ENCODE data around the gene KCNMA1. TPM values are rescaled to one million over a fixed set of nuclear protein-coding genes. Genes with fewer than 3 reads are reported as not detected.
A peak's percentile ranks its signal among the peaks of the same experiment; 100 is the strongest.
"Not testable (repeated sequence)": the region's sequence is repeated elsewhere in the genome, so short reads cannot be mapped to it uniquely, and the experiment has no call there.

The KCNMA1 gene
- polyA plus RNA-seq, 6 donors from 2014 or later: not detected

DNA sequence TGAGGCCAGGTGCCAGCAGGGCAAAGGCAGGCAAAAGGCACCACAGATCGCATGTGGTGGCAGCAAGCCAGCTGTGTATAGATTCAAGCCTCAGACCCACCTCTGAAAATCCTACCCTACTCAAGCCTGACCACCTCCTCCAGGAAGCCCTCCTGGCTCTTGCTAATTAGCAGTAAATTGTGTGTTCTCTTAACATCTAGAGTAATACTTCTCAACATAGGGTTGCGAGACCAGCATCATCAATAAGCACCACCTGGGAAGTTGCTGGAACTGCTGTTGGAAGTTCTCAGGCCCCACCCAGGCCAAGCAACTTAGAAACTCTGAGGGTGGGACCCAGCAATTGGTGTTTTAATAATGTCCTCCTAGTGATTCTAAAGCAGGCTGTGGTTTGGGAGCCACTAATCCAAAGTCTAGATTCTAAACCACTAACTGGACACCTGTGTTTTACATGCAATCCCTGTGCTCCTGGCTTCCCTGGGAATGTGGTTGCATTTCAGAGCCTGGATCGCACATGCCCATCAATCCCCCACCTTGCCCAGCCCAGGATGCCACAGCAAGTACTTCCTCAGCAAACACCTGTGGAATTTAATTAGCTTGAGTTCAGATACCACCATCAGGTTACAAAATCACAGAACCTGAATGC is 46.2 kb downstream of the KCNMA1 start:
- no peak for DNase-seq
- Mint-ChIP-seq H3K4me1 (peaks cover 4 to 8% (median 4%) of the 10 kb centered on the region in 3 donors), H3K27ac (no peak overlapping the region), H3K4me3 (no peak overlapping the region), H3K27me3 (peaks cover 0 to 4% (median 0%) of the 10 kb centered on the region in 3 donors), H3K36me3 (no peaks in the 10 kb centered on the region), H3K9me3 (peaks cover 0 to 3% (median 0%) of the 10 kb centered on the region in 7 donors)
- ATAC-seq (ENCODE audit: low read depth in 2 of 2): no peak

DNA sequence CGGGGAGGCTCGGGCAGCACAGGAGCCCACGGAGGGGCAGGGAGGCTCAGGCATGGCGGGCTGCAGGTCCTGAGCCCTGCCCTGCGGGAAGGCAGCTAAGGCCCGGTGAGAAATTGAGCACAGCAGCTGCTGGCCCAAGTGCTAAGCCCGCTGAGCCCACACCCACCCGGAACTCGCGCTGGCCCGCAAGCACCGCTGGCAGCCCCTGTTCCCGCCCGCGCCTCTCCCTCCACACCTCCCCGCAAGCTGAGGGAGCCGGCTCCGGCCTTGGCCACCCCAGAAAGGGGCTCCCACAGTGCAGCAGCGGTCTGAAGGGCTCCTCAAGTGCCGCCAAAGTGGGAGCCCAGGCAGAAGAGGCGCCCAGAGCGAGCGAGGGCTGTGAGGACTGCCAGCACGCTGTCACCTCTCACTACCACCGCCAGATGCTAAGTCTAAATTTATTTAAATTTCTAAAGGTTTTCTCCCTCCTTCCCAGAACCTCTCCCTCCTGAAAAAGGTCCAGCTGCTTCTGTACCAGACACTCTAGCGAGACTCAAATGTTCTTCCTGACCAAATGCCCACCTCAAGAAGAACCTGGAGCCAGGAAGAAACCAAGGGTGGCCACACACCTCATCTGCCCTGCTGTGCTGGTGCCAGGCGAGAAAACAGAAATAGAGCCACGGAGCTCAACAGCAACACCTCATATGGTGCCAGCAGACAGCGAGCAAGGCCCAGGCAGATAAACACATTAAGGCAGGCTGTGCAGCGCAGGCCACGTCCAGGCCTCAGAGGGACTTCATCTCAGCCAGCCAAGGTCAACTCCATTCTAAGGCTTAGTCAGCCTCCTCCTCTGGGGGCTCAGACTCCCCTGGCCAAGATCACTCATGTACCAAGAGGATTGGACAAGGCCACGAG is 47.0 kb downstream of the KCNMA1 start:
- Mint-ChIP-seq H3K27me3 (peaks cover 0 to 4% (median 0%) of the 10 kb centered on the region in 3 donors), H3K9me3 (peaks cover 0 to 3% (median 0%) of the 10 kb centered on the region in 7 donors), H3K36me3 (no peaks in the 10 kb centered on the region), H3K4me3 (no peak overlapping the region), H3K4me1 (peaks cover 4 to 8% (median 4%) of the 10 kb centered on the region in 3 donors), H3K27ac (peak overlapping the region in 1 of 6 donors; percentile 61)
- no peak for DNase-seq
- no peak for ATAC-seq (ENCODE audit: low read depth in 2 of 2)

DNA sequence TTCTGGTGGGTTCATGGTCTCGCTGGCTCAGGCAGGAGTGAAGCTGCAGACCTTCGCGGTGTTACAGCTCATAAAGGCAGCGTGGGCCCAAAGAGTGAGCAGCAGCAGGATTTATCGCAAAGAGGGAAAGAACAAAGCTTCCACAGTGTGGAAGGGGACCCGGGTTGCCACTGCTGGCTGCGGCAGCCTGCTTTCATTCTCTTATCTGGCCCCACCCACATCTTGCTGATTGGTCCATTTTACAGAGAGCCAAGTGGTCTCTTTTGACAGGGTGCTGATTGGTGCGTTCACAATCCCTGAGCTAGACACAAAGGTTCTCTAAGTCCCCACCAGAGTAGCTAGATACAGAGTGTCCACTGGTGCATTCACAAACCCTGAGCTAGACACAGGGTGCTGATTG is 47.9 kb downstream of the KCNMA1 start:
- ATAC-seq (ENCODE audit: low read depth in 2 of 2): not testable (repeated sequence)

DNA sequence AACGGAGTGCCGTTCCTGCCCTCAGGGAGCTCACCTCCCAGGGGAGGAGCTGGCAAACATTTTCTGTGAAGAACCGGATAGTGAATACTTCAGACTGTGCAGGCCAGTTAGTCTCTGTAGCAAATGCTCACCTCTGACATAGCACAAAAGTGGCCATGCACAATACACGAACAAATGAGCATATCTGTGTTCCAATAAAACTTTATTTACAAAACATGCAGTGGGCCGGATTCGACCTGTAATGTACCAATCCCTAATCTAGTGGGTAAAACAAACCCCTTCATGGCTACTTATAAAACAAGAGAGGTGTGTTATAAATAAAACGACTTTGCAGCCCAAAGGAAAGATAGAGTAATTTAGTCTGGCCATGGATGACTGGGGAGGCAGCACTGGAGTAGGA is 48.7 kb downstream of the KCNMA1 start:
- ATAC-seq (ENCODE audit: low read depth in 2 of 2) (no peak), DNase-seq (no peak)
- peaks cover 0 to 3% (median 0%) of the 10 kb centered on the region in 7 donors for H3K9me3 Mint-ChIP-seq
- H3K36me3 Mint-ChIP-seq: no peaks in the 10 kb centered on the region
- H3K27ac Mint-ChIP-seq: no peak overlapping the region
- H3K27me3 Mint-ChIP-seq: peaks cover 0 to 4% (median 0%) of the 10 kb centered on the region in 3 donors
- peaks cover 0 to under 1% (median 0%) of the 10 kb centered on the region in 3 donors for H3K4me1 Mint-ChIP-seq
- H3K4me3 Mint-ChIP-seq: no peak overlapping the region

More for the DNA sequence above, 47.9 kb downstream of the KCNMA1 start:
- H3K36me3 Mint-ChIP-seq, H3K9me3 Mint-ChIP-seq, H3K4me1 Mint-ChIP-seq, H3K27me3 Mint-ChIP-seq, DNase-seq, H3K4me3 Mint-ChIP-seq: not testable (repeated sequence)
- H3K27ac Mint-ChIP-seq: peak overlapping the region in 2 of 6 donors; percentile 27 to 28

DNA sequence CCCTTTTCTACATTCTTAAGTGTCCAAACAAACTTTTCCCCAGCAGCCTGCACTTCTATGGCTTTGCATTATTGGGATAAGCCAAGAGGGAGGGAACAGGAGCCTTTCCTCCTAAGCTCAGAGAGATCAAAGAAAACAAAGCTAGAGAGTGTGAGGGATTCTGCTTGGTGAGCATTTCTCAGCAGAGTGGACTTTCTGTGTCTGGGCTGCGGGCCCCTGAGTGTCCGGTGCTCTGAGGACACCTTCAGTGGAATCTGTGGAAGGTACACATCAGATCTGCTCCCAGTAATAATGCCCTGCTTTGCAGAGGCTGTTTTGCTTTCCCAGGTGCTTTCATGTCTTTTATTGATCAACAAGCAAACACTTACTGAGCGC is 50.2 kb downstream of the KCNMA1 start:
- Mint-ChIP-seq H3K36me3 (no peaks in the 10 kb centered on the region), H3K27ac (no peak overlapping the region), H3K27me3 (peaks cover 0 to 4% (median 0%) of the 10 kb centered on the region in 3 donors), H3K9me3 (peaks cover 0 to 3% (median 0%) of the 10 kb centered on the region in 7 donors), H3K4me1 (peaks cover 2 to 6% (median 4%) of the 10 kb centered on the region in 3 donors), H3K4me3 (no peak overlapping the region)
- ATAC-seq (ENCODE audit: low read depth in 2 of 2) (no peak), DNase-seq (no peak)

DNA sequence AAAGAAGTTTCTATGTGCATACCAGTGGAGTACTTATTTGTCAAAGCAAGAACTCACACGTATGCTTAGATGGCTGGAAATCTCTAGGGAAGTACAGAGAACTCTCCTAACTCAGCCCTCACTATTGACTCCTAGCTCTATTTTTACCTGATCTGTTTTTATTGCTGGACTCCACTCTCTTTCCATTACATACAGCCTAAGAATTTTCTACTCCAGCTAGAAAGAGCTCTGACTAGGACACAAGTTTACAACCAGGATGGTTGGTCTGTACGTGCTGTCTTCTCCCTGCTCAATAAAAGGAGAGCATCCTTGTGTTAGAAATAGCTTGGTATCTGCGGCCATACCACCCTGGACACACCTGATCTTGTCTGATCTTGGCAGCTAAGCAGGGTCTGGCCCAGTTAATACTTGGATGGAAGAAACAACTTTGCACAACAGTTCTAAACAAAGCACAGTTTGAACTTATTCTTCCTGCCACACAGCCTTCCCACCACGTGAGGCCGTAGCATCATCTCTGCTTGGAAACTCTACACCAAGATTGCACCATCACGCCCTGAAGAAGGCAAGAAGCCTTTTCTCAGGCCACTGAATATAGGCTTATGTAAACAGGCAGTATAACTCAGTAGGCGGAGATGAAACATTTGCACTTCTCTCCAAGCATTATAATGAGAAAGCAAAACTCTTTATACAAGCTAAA is 50.7 kb downstream of the KCNMA1 start:
- DNase-seq: no peak
- Mint-ChIP-seq H3K27me3 (no peaks in the 10 kb centered on the region), H3K27ac (no peak overlapping the region), H3K36me3 (no peaks in the 10 kb centered on the region), H3K9me3 (peaks cover 0 to 3% (median 0%) of the 10 kb centered on the region in 7 donors), H3K4me1 (peaks cover 2 to 6% (median 4%) of the 10 kb centered on the region in 3 donors), H3K4me3 (no peak overlapping the region)
- no peak for ATAC-seq (ENCODE audit: low read depth in 2 of 2)

DNA sequence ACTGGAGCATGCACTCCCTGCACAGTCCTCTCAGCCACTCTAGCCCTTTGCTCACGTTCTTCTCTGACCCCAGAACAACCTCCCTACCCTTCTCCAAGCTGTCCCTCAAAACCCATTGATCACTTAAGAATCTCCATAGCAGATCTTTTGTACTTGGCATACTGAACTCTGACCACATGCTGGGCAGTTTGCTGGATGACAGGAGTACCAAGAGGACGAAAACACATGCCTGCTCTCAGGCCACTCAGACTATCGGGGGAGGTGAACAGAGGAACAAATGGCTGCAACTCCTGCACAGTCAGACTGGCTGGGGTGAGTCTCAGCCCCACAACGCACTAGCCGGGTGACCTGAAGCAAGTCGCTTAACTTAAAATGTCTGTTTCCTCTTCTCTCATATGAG is 52.7 kb downstream of the KCNMA1 start:
- peaks cover 0 to 3% (median 0%) of the 10 kb centered on the region in 7 donors for H3K9me3 Mint-ChIP-seq
- DNase-seq (no peak), ATAC-seq (ENCODE audit: low read depth in 2 of 2) (no peak)
- H3K36me3 Mint-ChIP-seq: no peaks in the 10 kb centered on the region
- no peaks in the 10 kb centered on the region for H3K27me3 Mint-ChIP-seq
- peaks cover 2 to 6% (median 4%) of the 10 kb centered on the region in 3 donors for H3K4me1 Mint-ChIP-seq
- H3K4me3 Mint-ChIP-seq: peak overlapping the region in 1 of 8 donors; percentile 16
- no peak overlapping the region for H3K27ac Mint-ChIP-seq

DNA sequence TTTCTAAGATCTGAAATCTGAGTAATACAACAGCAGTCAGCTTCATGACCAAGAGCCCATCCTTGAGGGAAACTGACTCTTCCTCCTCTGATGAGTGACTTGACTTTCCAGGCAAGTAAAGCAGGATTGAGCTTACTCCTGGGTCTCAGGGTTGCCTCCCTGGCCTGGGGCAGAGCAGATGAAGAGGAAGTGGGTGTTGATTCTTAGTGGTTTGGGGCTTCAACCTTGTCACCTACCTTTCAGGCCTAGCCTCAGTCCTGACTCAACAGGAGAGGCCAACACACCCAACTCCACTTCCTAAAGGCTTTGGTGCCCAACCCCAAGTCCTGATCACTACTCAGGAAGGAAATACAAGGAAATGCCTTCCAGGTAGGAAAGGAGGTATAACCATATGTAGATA is 54.1 kb downstream of the KCNMA1 start:
- no peak overlapping the region for H3K27ac Mint-ChIP-seq
- H3K4me1 Mint-ChIP-seq: peaks cover 2 to 6% (median 4%) of the 10 kb centered on the region in 3 donors
- peaks cover 0 to under 1% (median 0%) of the 10 kb centered on the region in 7 donors for H3K9me3 Mint-ChIP-seq
- no peak overlapping the region for H3K4me3 Mint-ChIP-seq
- DNase-seq (no peak), ATAC-seq (ENCODE audit: low read depth in 2 of 2) (no peak)
- no peaks in the 10 kb centered on the region for H3K27me3 Mint-ChIP-seq
- no peaks in the 10 kb centered on the region for H3K36me3 Mint-ChIP-seq

DNA sequence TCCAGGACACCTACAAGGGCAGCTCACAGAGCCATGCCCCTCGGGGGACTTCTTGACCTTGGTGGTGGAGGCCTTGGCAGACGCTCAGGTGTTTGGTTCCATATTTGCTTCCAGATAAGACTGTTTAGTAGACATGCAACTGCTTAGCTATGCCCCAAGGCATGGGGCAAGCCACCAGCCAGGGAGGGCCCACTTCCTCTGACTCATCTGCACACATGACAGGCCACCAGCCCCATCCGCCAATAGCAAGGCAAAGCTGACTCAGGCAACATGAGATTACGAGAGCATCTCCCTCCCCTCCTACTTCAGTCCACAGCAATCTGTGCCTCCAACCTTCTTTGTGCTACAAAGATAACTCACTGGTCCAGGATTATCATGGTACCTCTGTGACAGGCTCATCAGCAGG is 54.9 kb downstream of the KCNMA1 start:
- Mint-ChIP-seq H3K36me3 (no peaks in the 10 kb centered on the region), H3K4me1 (peaks cover 2 to 6% (median 4%) of the 10 kb centered on the region in 3 donors), H3K9me3 (no peaks in the 10 kb centered on the region), H3K27ac (peak overlapping the region in 1 of 6 donors; percentile 20), H3K27me3 (no peaks in the 10 kb centered on the region), H3K4me3 (no peak overlapping the region)
- ATAC-seq (ENCODE audit: low read depth in 2 of 2) (no peak), DNase-seq (no peak)

DNA sequence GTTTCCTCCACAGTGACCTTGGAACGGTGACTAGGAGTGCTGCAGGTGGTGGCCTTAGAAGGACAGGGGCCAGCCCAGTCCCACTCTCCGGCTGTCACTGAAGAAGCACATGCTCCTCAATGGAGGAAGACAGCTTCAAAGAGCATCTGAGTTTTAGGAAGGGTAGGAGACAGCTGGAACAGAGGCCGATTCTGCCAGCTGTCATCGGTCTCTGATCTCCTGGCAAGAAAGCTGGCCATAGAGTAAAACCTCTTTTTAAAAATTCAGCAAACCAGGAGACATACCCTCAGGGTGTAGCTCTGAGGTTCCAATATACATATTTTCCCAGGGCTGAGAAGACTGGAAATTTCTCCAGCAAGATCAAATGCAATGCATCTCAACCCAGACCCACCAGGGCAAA is 55.9 kb downstream of the KCNMA1 start:
- Mint-ChIP-seq H3K27me3 (no peaks in the 10 kb centered on the region), H3K27ac (no peak overlapping the region), H3K4me1 (peaks cover 2 to 6% (median 4%) of the 10 kb centered on the region in 3 donors), H3K36me3 (no peaks in the 10 kb centered on the region), H3K4me3 (peak overlapping the region in 1 of 8 donors; percentile 29), H3K9me3 (no peaks in the 10 kb centered on the region)
- DNase-seq: no peak
- ATAC-seq (ENCODE audit: low read depth in 2 of 2): no peak

DNA sequence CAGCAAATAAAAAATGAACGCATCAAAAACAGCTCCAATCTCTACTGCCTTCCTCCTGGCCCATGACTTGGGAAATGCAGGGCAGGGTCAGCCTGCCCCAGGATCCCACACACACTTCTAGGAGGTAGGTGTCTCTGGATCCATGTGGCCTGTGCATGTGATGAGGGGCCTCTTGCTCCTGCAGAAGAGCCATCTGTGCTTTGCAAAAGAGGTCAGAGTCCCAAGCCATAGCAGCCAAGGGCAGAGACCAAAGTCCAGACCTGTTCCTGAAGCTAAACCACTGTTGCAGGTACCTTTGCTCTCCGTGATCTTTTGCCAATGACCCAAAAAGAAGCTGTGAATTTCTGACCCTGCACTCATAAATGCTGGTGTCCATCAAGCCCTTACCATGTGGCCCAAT is 57.1 kb downstream of the KCNMA1 start:
- H3K4me1 Mint-ChIP-seq: peaks cover 2 to 6% (median 4%) of the 10 kb centered on the region in 3 donors
- H3K27ac Mint-ChIP-seq: no peak overlapping the region
- ATAC-seq (ENCODE audit: low read depth in 2 of 2): no peak
- no peaks in the 10 kb centered on the region for H3K9me3 Mint-ChIP-seq
- no peak overlapping the region for H3K4me3 Mint-ChIP-seq
- H3K27me3 Mint-ChIP-seq: no peaks in the 10 kb centered on the region
- DNase-seq: no peak
- no peaks in the 10 kb centered on the region for H3K36me3 Mint-ChIP-seq

DNA sequence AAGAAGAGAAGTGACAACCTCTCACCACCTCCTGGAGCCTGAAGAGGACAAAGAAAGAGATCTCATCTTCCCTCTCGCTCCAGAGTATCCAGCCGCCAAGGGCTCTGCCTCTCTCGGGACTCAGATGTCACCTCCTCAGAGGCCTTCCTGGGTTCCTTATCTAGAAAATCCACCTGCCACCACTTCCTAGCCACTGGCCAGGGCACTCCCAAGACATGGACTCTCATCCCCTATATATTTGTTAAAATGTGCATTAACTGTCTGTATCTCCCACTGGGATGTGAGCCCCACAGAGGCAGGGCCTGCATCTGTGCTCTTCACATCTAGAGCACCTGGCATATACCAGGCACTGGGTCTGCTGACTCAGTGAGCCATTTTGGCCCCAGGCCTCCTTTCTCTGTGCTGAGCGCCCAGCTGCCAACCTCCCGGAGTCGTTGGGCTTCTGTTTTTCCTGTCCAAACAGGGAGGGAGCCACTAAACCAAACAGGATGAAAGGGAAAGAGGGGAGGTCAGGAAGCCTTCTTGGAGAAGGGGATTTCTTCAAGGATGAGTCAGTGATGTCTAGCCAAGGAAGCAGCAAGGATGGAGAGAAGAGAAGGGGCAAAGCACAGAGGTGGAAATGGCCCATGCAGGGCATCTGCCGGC is 58.9 kb downstream of the KCNMA1 start:
- Mint-ChIP-seq H3K36me3 (no peaks in the 10 kb centered on the region), H3K27ac (no peak overlapping the region), H3K4me1 (peaks cover 2 to 4% (median 3%) of the 10 kb centered on the region in 3 donors), H3K4me3 (no peak overlapping the region), H3K9me3 (no peaks in the 10 kb centered on the region), H3K27me3 (no peaks in the 10 kb centered on the region)
- ATAC-seq (ENCODE audit: low read depth in 2 of 2) (no peak), DNase-seq (no peak)

DNA sequence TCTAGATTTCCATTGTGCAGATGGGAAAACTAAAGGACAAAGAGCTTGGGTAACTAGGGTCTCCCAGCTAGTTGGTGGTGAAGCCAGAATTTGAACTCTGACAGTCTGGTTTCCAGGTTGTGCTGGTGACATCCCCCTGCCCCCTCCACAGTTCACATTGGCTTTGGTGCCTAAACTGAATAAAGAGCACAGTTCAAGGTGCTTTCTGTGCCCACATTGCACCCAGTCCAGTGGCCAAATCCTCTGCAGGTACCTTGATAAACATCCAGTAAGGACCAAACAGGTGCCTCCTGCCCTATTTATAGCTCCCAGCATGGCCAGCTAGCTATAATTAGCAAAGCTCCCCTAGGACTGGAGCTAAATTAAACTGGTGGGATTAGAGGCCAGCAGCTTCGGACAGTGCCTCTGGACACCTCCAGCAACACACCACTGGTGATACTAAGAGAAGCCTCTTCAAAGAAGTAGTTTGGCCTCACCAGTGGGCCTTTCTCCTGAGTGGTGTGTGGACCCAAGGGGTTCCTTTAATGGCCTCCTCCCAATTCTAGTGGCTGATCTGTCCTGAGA is 59.9 kb downstream of the KCNMA1 start:
- Mint-ChIP-seq H3K36me3 (no peaks in the 10 kb centered on the region), H3K27me3 (no peaks in the 10 kb centered on the region), H3K27ac (no peak overlapping the region), H3K9me3 (no peaks in the 10 kb centered on the region), H3K4me3 (no peak overlapping the region), H3K4me1 (peaks cover 0 to under 1% (median 0%) of the 10 kb centered on the region in 3 donors)
- ATAC-seq (ENCODE audit: low read depth in 2 of 2): no peak
- no peak for DNase-seq
